GM21367 (cell line): Measurements from ENCODE around the gene BCL2.

Experiments used
- ATAC-seq: cut with Tn5 transposase; IDR thresholded peaks from one replicate; pipeline ENCODE4 v1.9.1; 2021; ENCODE audit not compliant: unreplicated experiment

BCL2 gene

DNA sequence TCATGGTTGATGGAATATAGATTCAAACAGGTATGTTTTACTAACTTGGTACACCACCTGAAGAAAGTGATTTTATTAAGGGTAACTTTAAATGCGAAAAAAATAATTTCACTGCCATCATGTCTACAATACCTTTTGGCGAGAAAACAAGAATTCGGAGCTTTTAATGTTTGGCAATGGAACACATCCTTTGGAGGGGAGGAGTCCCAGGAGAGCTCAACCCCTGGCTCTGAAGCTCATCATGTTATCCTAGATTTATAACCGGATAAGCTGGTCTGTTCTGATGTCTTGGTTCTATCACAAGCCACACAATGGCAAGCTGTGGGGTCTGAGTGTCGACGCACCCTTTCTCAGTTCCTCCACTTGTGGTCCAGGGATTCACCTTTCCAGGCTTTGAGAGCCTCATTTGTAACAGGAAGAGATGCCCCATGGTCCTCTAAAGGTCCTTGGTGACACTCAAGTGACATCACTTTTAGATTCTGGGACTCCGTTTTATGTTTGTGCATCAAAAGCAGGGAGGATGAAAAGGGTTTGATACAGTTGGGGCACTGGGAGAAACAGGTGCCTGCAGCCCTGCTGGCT lies 172.7 kb downstream of the BCL2 start:
- no peak for ATAC-seq

DNA sequence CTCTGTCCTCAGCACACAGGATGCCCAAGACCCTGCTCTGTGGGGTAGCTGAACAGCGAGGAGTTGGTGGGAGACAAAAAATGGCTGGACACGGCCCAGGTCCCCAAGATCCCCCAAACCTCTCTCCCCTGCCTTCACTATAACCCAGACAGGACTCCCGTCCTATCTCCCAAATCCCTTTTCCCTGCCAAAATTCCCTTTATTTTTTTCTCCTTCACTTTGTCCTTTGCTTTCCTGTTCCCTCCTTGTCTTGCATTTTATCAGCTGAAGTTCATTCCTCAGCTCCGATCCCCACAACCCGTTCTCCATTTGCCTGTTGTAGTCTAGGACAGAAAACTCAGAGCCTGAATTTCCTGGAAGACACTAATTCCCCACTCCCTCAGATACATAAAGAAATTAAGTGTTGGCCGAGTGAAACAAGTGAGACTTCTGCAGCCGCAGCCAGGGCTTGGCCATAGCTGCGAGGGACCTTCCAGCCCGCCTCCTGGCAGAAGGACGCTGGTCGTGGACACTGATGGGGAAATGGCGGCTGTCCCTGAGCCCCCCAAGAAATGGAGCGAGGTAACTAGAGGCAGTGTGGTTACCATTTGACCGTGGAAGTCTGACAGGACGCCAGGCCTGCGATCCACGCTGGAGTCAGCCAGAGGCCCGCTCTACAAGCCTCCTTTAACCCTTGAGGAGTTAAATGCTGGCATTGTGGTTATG lies 173.6 kb downstream of the BCL2 start:
- ATAC-seq = no peak

- ATAC-seq = no peak
Measured at GRCh38 chr18:63145166-63145850, 174.3 kb downstream of the BCL2 start.

GRCh38 chr18:63144748-63145147 lies 174.8 kb downstream of the BCL2 start:
- ATAC-seq = no peak

GRCh38 chr18:63143330-63143771 lies 176.2 kb downstream of the BCL2 start:
- ATAC-seq = no peak

DNA sequence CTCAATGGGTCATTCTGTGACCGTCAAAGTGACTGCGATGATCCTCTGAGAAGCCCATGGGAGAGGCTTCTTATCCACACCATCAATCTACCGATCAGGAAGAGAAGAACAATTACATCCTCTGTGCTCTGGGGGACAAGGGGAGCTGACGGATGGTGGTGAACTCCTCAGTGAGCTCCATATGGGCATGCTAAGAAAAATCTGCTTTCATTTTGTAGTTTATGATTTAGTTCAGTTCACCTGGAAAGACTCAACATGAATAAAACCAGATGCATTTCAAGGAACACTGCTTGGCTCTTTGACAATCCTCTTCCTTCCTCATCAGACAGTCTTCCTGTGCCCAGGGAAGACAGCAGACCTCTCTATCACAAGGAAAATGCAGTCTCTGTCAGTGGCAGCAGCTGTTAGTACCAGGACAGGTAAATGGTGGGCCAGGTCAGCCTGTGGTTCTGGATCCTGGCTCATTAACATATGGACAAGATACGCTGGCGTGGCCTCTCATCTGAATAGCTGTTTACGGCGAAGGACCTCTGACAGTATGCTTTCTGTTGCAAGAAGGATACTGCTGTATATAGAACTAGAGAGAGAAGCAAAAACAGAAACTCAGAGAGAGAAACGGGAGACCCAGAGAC lies 176.9 kb downstream of the BCL2 start:
- no peak for ATAC-seq

DNA sequence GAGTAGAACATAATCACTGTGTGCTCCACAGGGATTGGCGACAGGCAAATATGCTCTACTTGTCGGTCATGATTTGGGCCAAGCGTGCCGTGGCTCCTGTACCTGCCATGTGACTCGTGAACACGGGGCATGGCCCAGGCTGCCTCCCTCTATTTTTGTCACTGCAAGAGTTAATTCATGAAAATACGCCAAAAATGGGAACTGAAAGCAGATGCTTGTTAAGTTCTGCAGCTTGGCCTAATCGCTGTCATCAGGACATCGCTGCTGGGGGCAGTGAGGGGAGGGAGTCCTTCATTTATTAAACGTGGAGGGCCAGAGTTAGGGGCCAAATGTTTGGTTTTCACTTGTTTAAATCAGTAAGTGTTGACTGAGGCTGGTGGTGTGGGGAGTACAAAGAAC lies 177.8 kb downstream of the BCL2 start:
- ATAC-seq = peak; percentile 42

DNA sequence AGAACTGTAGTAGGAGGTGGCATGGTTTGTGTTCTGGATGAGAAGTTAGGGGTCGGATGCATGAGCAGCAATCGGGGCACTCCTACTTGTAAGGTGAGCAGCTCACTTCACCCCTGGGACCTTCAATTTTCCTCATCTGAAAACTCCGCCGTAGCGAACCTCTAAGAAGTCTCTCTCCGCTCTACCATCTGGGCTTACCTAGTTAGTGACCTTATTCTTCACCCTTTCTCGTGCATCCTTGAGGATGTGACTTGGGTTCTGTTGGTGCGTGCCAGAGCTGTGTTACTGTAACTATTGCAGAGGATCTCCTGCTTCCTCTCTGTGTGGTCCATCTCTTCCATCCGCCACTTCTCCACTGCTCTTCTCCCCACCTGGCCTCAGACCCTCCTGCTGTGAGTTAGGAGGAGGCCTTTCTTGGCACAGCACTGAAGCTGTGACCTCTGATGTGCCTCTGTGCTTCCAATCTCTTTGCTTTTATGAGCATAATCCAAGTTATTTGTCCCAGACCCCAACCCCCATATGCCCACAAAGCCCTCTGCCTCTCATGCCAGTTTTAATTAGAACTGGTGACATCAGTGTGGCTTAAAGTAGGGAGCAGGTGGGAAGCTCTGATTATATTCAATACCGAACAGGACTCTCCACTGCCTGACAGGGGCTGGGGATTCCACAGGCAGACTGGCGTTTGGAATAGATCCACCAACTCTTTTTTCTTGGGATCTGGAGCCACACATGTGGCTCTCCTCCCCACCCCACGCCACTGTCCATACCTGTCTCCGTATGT lies 178.4 kb downstream of the BCL2 start:
- ATAC-seq = no peak

DNA sequence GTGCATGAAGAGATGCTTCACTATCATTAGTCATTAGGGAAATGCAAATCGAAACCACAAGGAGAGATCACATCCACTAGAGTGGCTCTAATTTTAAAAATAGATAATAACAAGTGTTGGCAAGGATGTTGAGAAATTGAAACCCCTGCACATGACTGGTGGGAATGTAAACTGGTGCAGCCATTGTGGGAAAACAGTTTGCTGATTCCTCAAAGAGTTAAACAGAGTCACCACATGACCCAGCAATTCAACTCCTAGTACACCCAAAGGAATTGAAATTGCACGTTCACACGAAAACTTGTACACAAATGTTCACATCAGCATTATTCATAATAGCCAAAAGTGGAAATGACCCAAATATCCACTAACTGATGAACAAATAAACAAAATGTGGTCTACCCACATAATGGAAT lies 179.5 kb downstream of the BCL2 start:
- no peak for ATAC-seq

DNA sequence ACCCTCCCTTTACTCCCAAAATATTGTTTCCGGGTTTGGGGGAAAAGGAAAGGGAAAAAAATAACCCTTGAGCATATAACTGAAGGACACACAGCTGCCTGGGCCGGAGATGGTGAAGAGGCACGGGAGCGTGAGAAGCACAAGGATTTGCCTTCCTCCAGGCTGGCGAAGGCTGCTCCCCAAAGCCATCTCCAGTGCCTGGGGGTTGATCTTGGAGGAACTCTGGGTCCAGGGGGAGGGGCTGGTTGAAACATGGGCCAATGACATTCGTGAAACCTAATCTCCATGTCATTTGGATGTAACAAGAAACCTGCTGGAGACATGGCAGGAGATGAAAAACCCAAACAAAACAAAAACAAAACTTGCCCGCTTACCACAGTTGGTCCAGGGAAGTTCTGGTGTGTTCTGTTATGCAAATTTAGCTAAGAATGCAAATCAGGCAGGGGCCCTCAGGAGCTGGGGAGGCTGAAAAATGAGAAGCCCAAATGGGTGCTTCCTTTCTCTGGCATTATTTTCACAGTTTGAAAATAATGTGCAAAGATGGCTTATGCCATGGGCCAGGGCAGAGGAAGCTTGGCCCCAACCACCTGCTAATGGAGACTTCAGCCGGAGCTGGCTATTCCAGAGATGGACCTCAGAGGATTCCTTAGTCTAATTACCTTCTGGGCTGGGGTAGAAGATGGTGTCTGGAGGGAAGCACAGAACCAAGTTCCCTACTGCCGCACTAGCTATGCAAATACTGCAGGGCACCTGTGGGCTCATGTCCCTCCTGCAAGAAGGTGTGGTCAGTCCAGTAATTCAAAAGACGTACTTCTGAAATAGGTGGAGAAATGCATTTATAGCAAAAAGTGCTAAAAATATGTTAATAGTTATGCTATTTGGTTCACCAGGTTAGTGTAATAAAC lies 180.9 kb downstream of the BCL2 start:
- ATAC-seq = peak; percentile 44

GRCh38 chr18:63137999-63138435 lies 181.6 kb downstream of the BCL2 start:
- no peak for ATAC-seq

- ATAC-seq = no peak
Measured at GRCh38 chr18:63135101-63135500, 184.5 kb downstream of the BCL2 start.

DNA sequence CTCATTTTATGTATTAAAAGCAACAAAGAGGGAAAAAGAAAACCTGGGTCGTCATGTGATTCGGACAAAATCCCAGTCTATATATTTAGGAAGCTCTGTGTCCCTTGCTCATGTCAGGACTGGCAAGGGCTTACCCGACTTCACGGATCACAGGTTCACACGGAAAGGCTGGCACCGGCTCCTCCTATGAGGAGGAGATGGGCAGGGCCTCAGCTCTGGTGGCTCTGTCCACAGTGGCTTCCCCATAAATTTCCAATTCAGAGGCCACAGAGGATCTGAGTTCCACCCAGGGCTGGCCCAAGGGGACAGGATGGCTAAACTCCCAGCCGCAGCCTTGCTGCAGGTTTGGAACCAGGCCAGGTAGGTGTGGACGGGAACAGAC lies 186.8 kb downstream of the BCL2 start:
- no peak for ATAC-seq

DNA sequence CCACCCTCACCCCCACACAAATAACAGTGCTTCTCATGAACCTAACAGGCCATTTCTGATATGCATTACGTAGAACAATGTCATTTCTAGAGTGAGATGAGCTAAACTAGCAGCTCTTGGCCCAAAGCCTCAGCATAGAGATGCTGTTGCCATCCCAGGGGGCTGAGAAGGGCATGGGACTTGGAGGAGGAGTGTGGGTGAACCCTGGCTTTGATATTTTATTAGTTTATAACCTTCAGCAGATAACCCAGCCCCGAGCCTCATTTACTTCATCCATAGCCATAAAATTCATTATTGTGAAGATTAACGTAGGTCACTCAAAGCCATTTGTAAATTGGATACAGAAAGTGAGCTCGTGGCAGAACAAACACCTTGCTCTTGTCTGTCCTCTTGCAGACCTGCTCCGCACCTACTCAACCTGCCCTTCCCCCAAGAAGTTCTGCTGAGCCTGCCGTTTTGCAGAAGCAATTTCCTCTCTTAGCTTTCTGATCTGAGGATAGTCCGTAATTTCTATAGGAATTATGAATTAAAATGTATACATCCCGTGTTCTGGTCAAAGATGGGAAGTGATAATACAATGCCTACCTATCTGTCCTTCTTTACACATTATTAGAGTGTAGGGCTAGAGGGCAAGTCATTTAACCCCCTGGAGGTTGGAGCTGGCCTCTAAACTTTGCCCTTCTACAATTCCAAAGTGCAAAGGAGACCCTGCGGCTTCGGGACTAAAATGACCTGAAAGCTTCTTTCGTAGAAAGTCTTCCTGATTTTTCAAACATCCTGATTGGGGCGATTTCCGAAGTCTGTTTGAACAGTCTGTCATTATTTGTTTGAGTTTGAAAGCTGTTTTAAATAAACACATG lies 187.4 kb downstream of the BCL2 start:
- ATAC-seq = no peak

GRCh38 chr18:63131106-63131958 lies 188.2 kb downstream of the BCL2 start:
- no peak for ATAC-seq

- ATAC-seq = no peak
Measured at GRCh38 chr18:63130176-63130575, 189.4 kb downstream of the BCL2 start.

DNA sequence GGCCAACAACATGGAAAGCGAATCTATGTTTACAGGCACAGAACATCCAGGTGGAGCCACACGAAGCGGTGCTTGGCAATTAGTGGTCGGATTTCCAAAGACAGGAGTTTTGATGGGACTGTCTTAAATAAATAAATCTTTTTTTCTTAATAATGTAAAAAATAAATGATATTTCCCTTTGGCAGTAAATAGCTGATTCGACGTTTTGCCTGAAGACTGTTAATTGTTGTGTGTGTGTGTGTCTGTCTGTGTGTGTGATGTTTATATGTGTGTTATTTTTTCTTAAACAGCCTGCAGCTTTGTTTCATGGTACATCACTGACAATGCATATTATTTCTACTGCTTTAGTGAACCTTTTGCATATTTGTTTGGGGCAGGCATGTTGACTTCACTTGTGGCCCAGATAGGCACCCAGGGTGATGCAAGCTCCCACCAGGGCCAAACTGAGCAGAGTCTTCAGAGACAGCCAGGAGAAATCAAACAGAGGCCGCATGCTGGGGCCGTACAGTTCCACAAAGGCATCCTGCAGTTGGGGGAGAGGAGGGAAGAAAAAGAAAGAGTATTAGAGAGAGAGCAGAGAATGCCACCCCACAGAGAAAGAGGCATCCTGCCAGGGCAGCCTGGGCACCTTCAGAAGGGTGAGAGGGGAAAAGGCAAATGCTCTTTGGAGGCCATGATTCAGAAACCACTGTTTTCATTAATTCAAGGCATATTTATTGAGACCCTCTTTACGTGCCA lies 191.2 kb downstream of the BCL2 start:
- ATAC-seq = no peak
